Sciatic nerve (tissue), 1 donor: ENCODE results near the gene PSMB1. TPM values are rescaled to one million over a fixed set of nuclear protein-coding genes. Genes with fewer than 3 reads are reported as not detected.

Experiments used
- total RNA-seq: library from RNA; stranded (reverse); fragmentation: NEBNext Ultra II Directional; extraction: Animal tissue kit (Norgen Biotek cat#: 25700); gene quantifications from one replicate; pipeline ENCODE4 v1.2.1, GENCODE V29; 2021
- donor health status: DM: no; HTN: no; CAD: no.

PSMB1 gene
- total RNA-seq, 1 donor from 2014 or later = 108 TPM

Other genes with a start within 250 kb of the PSMB1 start
- 36.5 TPM for gene FAM120B, start 246.5 kb downstream of the PSMB1 start, total RNA-seq
- gene TBP, start 1.1 kb upstream of the PSMB1 start, total RNA-seq = 17.2 TPM
- 42.1 TPM for gene PDCD2, start 31.3 kb upstream of the PSMB1 start, total RNA-seq